LNCAP (cell line): ENCODE data around the gene WASF2.

ENCODE experiments used
- CTCF ChIP-seq: fragments of 450-650 bp; IDR thresholded peaks from 2 replicates; pipeline ENCODE4 v1.5.1; 2017; ENCODE audit warnings: mild to moderate bottlenecking

WASF2 gene

GRCh38 chr1:27366113-27366410 is 123.9 kb downstream of the WASF2 start:
- TF ChIP-seq CTCF, result no peak

- TF ChIP-seq CTCF, result no peak
Measured at GRCh38 chr1:27365372-27366112, 124.4 kb downstream of the WASF2 start.

GRCh38 chr1:27364696-27365371 is 125.1 kb downstream of the WASF2 start:
- no peak for TF ChIP-seq CTCF

- no peak for TF ChIP-seq CTCF
Measured at GRCh38 chr1:27363766-27364695, 125.9 kb downstream of the WASF2 start.

GRCh38 chr1:27361553-27361952 is 128.4 kb downstream of the WASF2 start:
- no peak for TF ChIP-seq CTCF

GRCh38 chr1:27361044-27361402 is 128.9 kb downstream of the WASF2 start:
- no peak for TF ChIP-seq CTCF

GRCh38 chr1:27360159-27361043 is 129.6 kb downstream of the WASF2 start:
- TF ChIP-seq CTCF, result no peak
